Hematopoietic multipotent progenitor cell treated with erythropoietin and hydrocortisone succinate and interleukin-3 and kit ligand, for 6 days (in vitro differentiated cells): Measurements from ENCODE around the gene MMP24OS.
A peak's percentile ranks its signal among the peaks of the same experiment; 100 is the strongest.

ENCODE experiments used
- DNase-seq: peaks from one replicate; pipeline ENCODE4 v3.0.0-alpha.2; 2015

Gene MMP24OS

GRCh38 chr20:35305682-35306556, 28.0 kb upstream of the MMP24OS start:
- DNase-seq, result peak; percentile 35

- DNase-seq, result no peak
Measured at GRCh38 chr20:35304956-35305355, 27.0 kb upstream of the MMP24OS start.

GRCh38 chr20:35303735-35304491, 26.0 kb upstream of the MMP24OS start:
- peak; percentile 92 for DNase-seq

GRCh38 chr20:35303382-35303734, 25.4 kb upstream of the MMP24OS start:
- no peak for DNase-seq

- no peak for DNase-seq
Measured at GRCh38 chr20:35302421-35303335, 24.8 kb upstream of the MMP24OS start.

- DNase-seq, result no peak
Measured at GRCh38 chr20:35301426-35301825, 23.5 kb upstream of the MMP24OS start.

- no peak for DNase-seq
Measured at GRCh38 chr20:35300469-35301262, 22.7 kb upstream of the MMP24OS start.

- no peak for DNase-seq
Measured at GRCh38 chr20:35299780-35300179, 21.9 kb upstream of the MMP24OS start.

GRCh38 chr20:35298264-35298663, 20.3 kb upstream of the MMP24OS start:
- no peak for DNase-seq

GRCh38 chr20:35297740-35298139, 19.8 kb upstream of the MMP24OS start:
- DNase-seq, result no peak

- peak; percentile 59 for DNase-seq
Measured at GRCh38 chr20:35297155-35297554, 19.2 kb upstream of the MMP24OS start.

GRCh38 chr20:35296101-35296554, 18.2 kb upstream of the MMP24OS start:
- no peak for DNase-seq

GRCh38 chr20:35295674-35296073, 17.8 kb upstream of the MMP24OS start:
- no peak for DNase-seq

GRCh38 chr20:35295058-35295457, 17.1 kb upstream of the MMP24OS start:
- DNase-seq, result no peak

GRCh38 chr20:35294293-35294685, 16.4 kb upstream of the MMP24OS start:
- no peak for DNase-seq

- DNase-seq, result no peak
Measured at GRCh38 chr20:35293303-35294292, 15.7 kb upstream of the MMP24OS start.

GRCh38 chr20:35292504-35293285, 14.8 kb upstream of the MMP24OS start:
- DNase-seq, result no peak

GRCh38 chr20:35291654-35292503, 14.0 kb upstream of the MMP24OS start, which contains the start of gene FAM83C:
FAM83C (minus strand) TSS chr20:35292425; CDS start chr20:35292304, 121 bp downstream.
- DNase-seq, result no peak

- no peak for DNase-seq
Measured at GRCh38 chr20:35290887-35291417, 13.0 kb upstream of the MMP24OS start.
